Measurements from ENCODE around the gene SPRN.
A peak's percentile ranks its signal among the peaks of the same experiment; 100 is the strongest.

The SPRN gene

GRCh38 chr10:133373174-133374090 is 51.0 kb downstream of the SPRN start, which contains the start of gene ECHS1:
Gene ECHS1 (minus strand): TSS chr10:133373354. CDS start chr10:133373333, 21 bp downstream.
- Histone ChIP-seq H3K4me2 (ENCODE audit: low read depth, low read length, poor library complexity, severe bottlenecking) (peak within 1 kb of the TSS; percentile 66), H3K9ac (ENCODE audit: low read length) (peak within 1 kb of the TSS; percentile 66), H3K27ac (ENCODE audit: low read depth, low read length) (no peak within 1 kb of the TSS), H3K4me3 (ENCODE audit: insufficient read depth, low read length, poor library complexity, severe bottlenecking) (peak within 1 kb of the TSS; percentile 86), H3F3A (ENCODE audit: insufficient read depth) (peaks cover 5% of the 10 kb centered on the region), H3K9me2 (replicated peaks; ENCODE audit: insufficient read depth, low read length) (no peaks in the 10 kb centered on the region), H3K36me3 (ENCODE audit: low read length) (no peaks in the 10 kb centered on the region), H3K9me3 (ENCODE audit: insufficient read depth, low read length) (no peaks in the 10 kb centered on the region), H4K20me1 (ENCODE audit: low read depth, low read length) (no peaks in the 10 kb centered on the region), H3K27me3 (ENCODE audit: low read length) (no peaks in the 10 kb centered on the region), H3K79me2 (ENCODE audit: insufficient read depth, low read length) (no peaks in the 10 kb centered on the region), H2AFZ (ENCODE audit: low read depth, low read length, severe bottlenecking) (peak within 1 kb of the TSS; percentile 62)
- TF ChIP-seq CTCF (IDR thresholded peaks at IDR 0.05; ENCODE audit: insufficient read depth, low read length, poor library complexity, severe bottlenecking) = no peak
- TF ChIP-seq EZH2phosphoT487 (conservative IDR thresholded peaks at IDR 0.05; ENCODE audit: low read length) = no peak

DNA sequence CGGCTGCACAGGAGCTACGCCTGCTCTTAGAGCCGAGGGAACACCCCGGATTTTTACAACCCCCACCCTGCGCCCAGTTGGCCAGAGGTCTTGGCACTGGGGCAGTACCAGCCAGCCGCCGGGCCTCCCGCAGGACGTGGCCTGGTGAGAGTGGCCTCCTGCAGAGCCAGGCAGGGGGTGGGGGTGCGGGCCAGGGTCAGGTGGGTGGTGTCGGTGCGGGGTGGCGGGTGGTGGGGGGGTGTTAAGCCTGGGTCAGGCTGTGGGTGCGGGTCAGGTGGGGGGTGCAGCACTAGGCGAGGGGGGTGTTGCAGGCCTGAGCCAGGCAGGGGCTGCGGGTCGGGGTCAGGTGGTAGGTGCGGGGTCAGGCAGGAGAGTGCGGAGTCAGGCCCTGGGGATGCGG is 51.9 kb downstream of the SPRN start:
- TF ChIP-seq CTCF (IDR thresholded peaks at IDR 0.05; ENCODE audit: insufficient read depth, low read length, poor library complexity, severe bottlenecking) = no peak
- H3K27ac ChIP-seq (ENCODE audit: low read depth, low read length) = no peak overlapping the region

More for the DNA sequence above, 51.9 kb downstream of the SPRN start:
- no peak overlapping the region for H2AFZ ChIP-seq (ENCODE audit: low read depth, low read length, severe bottlenecking)
- no peaks in the 10 kb centered on the region for H3K79me2 ChIP-seq (ENCODE audit: insufficient read depth, low read length)
- peaks cover 5% of the 10 kb centered on the region for H3F3A ChIP-seq (ENCODE audit: insufficient read depth)
- no peaks in the 10 kb centered on the region for H3K9me2 ChIP-seq (replicated peaks; ENCODE audit: insufficient read depth, low read length)
- H3K4me2 ChIP-seq (ENCODE audit: low read depth, low read length, poor library complexity, severe bottlenecking) = peak overlapping the region; percentile 7
- H3K36me3 ChIP-seq (ENCODE audit: low read length) = no peaks in the 10 kb centered on the region
- no peaks in the 10 kb centered on the region for H4K20me1 ChIP-seq (ENCODE audit: low read depth, low read length)
- no peak overlapping the region for H3K4me3 ChIP-seq (ENCODE audit: insufficient read depth, low read length, poor library complexity, severe bottlenecking)
- H3K9me3 ChIP-seq (ENCODE audit: insufficient read depth, low read length) = no peaks in the 10 kb centered on the region
- H3K27me3 ChIP-seq (ENCODE audit: low read length) = no peaks in the 10 kb centered on the region
- H3K9ac ChIP-seq (ENCODE audit: low read length) = no peak overlapping the region

All from SU-DHL-6 (cell line).